Naive B cell (primary cell): ENCODE measurements around the gene SLC35F1. TPM values are rescaled to one million over a fixed set of nuclear protein-coding genes. Genes with fewer than 3 reads are reported as not detected.

Source experiments
- ATAC-seq, 2 donors: fragments of 150-1000 bp; cut with Tn5 transposase; 2 replicates each; pipeline ENCODE4 v1.10.0; 2021; ENCODE audit warnings: low read depth in 2 of 2, mild to moderate bottlenecking in 2 of 2, moderate library complexity in 2 of 2
- DNase-seq: peaks from one replicate; pipeline ENCODE4 v3.0.0; 2022
- H3K27ac Mint-ChIP-seq, 6 donors: one replicate each; pipeline ENCODE4 v1.8.0; 2020 to 2022; ENCODE audit warnings: mild to moderate bottlenecking in 6 of 6, mixed read lengths in 6 of 6, moderate library complexity in 5 of 6, inconsistent platforms in 2 of 6
- H3K27me3 Mint-ChIP-seq, 3 donors: one replicate each; pipeline ENCODE4 v1.8.0; 2021 to 2022; ENCODE audit warnings: mixed read lengths in 3 of 3, mild to moderate bottlenecking in 1 of 3
- H3K36me3 Mint-ChIP-seq, 2 donors: one replicate each; pipeline ENCODE4 v1.8.0; 2020 to 2022; ENCODE audit warnings: mixed read lengths in 2 of 2, inconsistent platforms in 1 of 2, mild to moderate bottlenecking in 1 of 2
- H3K4me1 Mint-ChIP-seq, 3 donors: one replicate each; pipeline ENCODE4 v1.8.0; 2020 to 2022; ENCODE audit warnings: mixed read lengths in 3 of 3, inconsistent platforms in 1 of 3, mild to moderate bottlenecking in 1 of 3, moderate library complexity in 1 of 3
- H3K4me3 Mint-ChIP-seq, 8 donors: one replicate each; pipeline ENCODE4 v1.8.0; 2020 to 2022; ENCODE audit warnings: mild to moderate bottlenecking in 8 of 8, mixed read lengths in 8 of 8, moderate library complexity in 8 of 8, inconsistent platforms in 2 of 8
- H3K9me3 Mint-ChIP-seq, 7 donors: one replicate each; pipeline ENCODE4 v1.8.0; 2020 to 2022; ENCODE audit warnings: mixed read lengths in 7 of 7, mild to moderate bottlenecking in 5 of 7, inconsistent platforms in 2 of 7, moderate library complexity in 1 of 7
- polyA plus RNA-seq, 6 donors: library from polyadenylated mRNA; unstranded; fragments of 300-500 nt; fragmentation: Illumina TruSeq; gene quantifications; one replicate each; pipeline ENCODE4 v1.2.3, GENCODE V29; 2021; ENCODE audit warnings: low read depth in 6 of 6

SLC35F1 gene
- polyA plus RNA-seq, 6 donors from 2014 or later, result not detected

GRCh38 chr6:118292558-118292957, 385.5 kb downstream of the SLC35F1 start:
- Mint-ChIP-seq H3K27ac (no peak overlapping the region), H3K9me3 (peaks cover 0 to 5% (median 3%) of the 10 kb centered on the region in 7 donors), H3K4me3 (no peak overlapping the region), H3K4me1 (no peaks in the 10 kb centered on the region), H3K27me3 (peaks cover 0 to 5% (median 0%) of the 10 kb centered on the region in 3 donors), H3K36me3 (no peaks in the 10 kb centered on the region)
- DNase-seq (no peak), ATAC-seq (no peak)

- H3K27ac Mint-ChIP-seq, result no peak overlapping the region
- no peak for DNase-seq
- H3K36me3 Mint-ChIP-seq, result no peaks in the 10 kb centered on the region
- peaks cover 0 to 3% (median 0%) of the 10 kb centered on the region in 7 donors for H3K9me3 Mint-ChIP-seq
- no peaks in the 10 kb centered on the region for H3K4me1 Mint-ChIP-seq
- H3K27me3 Mint-ChIP-seq, result peaks cover 0 to 6% (median 0%) of the 10 kb centered on the region in 3 donors
- H3K4me3 Mint-ChIP-seq, result no peak overlapping the region
- ATAC-seq, result no peak
Observed at GRCh38 chr6:118294906-118295305, 387.8 kb downstream of the SLC35F1 start.

- H3K4me1 Mint-ChIP-seq, result no peaks in the 10 kb centered on the region
- H3K27ac Mint-ChIP-seq, result no peak overlapping the region
- H3K4me3 Mint-ChIP-seq, result no peak overlapping the region
- DNase-seq (no peak), ATAC-seq (no peak)
- H3K27me3 Mint-ChIP-seq, result peaks cover 0 to 7% (median 0%) of the 10 kb centered on the region in 3 donors
- H3K9me3 Mint-ChIP-seq, result peaks cover 0 to 3% (median 0%) of the 10 kb centered on the region in 7 donors
- H3K36me3 Mint-ChIP-seq, result no peaks in the 10 kb centered on the region
Observed at GRCh38 chr6:118295336-118295735, 388.3 kb downstream of the SLC35F1 start.

- Mint-ChIP-seq H3K4me1 (no peaks in the 10 kb centered on the region), H3K27ac (no peak overlapping the region), H3K4me3 (no peak overlapping the region), H3K9me3 (peaks cover 0 to 3% (median 0%) of the 10 kb centered on the region in 7 donors), H3K36me3 (no peaks in the 10 kb centered on the region), H3K27me3 (peaks cover 0 to 7% (median 0%) of the 10 kb centered on the region in 3 donors)
- ATAC-seq (no peak), DNase-seq (no peak)
Observed at GRCh38 chr6:118296129-118296901, 389.3 kb downstream of the SLC35F1 start.

GRCh38 chr6:118297821-118298220, 390.8 kb downstream of the SLC35F1 start:
- DNase-seq (no peak), ATAC-seq (no peak)
- H3K4me3 Mint-ChIP-seq, result no peak overlapping the region
- no peaks in the 10 kb centered on the region for H3K4me1 Mint-ChIP-seq
- no peak overlapping the region for H3K27ac Mint-ChIP-seq
- peaks cover 0 to 7% (median 0%) of the 10 kb centered on the region in 3 donors for H3K27me3 Mint-ChIP-seq
- H3K36me3 Mint-ChIP-seq, result no peaks in the 10 kb centered on the region
- H3K9me3 Mint-ChIP-seq, result peaks cover 0 to 4% (median 0%) of the 10 kb centered on the region in 7 donors

GRCh38 chr6:118298476-118299427, 391.7 kb downstream of the SLC35F1 start:
- H3K4me3 Mint-ChIP-seq, result no peak overlapping the region
- DNase-seq, result no peak
- peaks cover 0 to 4% (median 0%) of the 10 kb centered on the region in 7 donors for H3K9me3 Mint-ChIP-seq
- no peak for ATAC-seq
- no peaks in the 10 kb centered on the region for H3K36me3 Mint-ChIP-seq
- no peak overlapping the region for H3K27ac Mint-ChIP-seq
- H3K27me3 Mint-ChIP-seq, result peaks cover 0 to 7% (median 0%) of the 10 kb centered on the region in 3 donors
- no peaks in the 10 kb centered on the region for H3K4me1 Mint-ChIP-seq

DNA sequence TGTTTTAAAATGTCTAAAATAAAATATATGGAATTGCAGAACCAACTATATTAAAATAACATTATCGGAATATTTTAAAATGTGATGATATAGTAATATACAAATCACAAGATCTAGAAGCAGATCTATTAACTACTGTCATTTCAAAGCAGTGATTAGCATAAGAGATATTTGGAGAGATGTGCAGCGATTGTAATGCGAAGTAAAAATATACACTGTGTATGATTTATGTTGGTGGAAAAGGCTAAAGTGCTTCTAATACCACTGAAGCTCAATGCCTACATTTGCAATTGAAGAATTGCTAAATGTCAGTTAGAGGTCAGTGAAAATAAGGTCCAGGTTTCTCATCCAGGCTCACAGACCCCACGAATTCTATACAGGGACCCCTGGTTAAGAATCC, 392.4 kb downstream of the SLC35F1 start:
- DNase-seq, result no peak
- H3K4me1 Mint-ChIP-seq, result no peaks in the 10 kb centered on the region
- ATAC-seq, result no peak
- no peak overlapping the region for H3K27ac Mint-ChIP-seq
- peaks cover 0 to 4% (median 0%) of the 10 kb centered on the region in 7 donors for H3K9me3 Mint-ChIP-seq
- H3K4me3 Mint-ChIP-seq, result no peak overlapping the region
- no peaks in the 10 kb centered on the region for H3K36me3 Mint-ChIP-seq
- peaks cover 0 to 7% (median 0%) of the 10 kb centered on the region in 3 donors for H3K27me3 Mint-ChIP-seq

GRCh38 chr6:118304321-118304720, 397.3 kb downstream of the SLC35F1 start:
- Mint-ChIP-seq H3K4me1 (no peaks in the 10 kb centered on the region), H3K27ac (no peak overlapping the region), H3K36me3 (no peaks in the 10 kb centered on the region), H3K9me3 (peaks cover 0 to 2% (median 0%) of the 10 kb centered on the region in 7 donors), H3K4me3 (no peak overlapping the region), H3K27me3 (peaks cover 0 to 7% (median 0%) of the 10 kb centered on the region in 3 donors)
- DNase-seq (no peak), ATAC-seq (no peak)

- H3K27me3 Mint-ChIP-seq, result no peaks in the 10 kb centered on the region
- ATAC-seq, result no peak
Observed at GRCh38 chr6:118305081-118305480, 398.0 kb downstream of the SLC35F1 start.

GRCh38 chr6:118306392-118307238, 399.6 kb downstream of the SLC35F1 start:
- H3K4me3 Mint-ChIP-seq, result no peak overlapping the region
- H3K9me3 Mint-ChIP-seq, result peaks cover 0 to 2% (median 0%) of the 10 kb centered on the region in 7 donors
- no peaks in the 10 kb centered on the region for H3K27me3 Mint-ChIP-seq
- ATAC-seq (no peak), DNase-seq (no peak)
- H3K27ac Mint-ChIP-seq, result no peak overlapping the region
- H3K4me1 Mint-ChIP-seq, result no peaks in the 10 kb centered on the region
- no peaks in the 10 kb centered on the region for H3K36me3 Mint-ChIP-seq

More at GRCh38 chr6:118305081-118305480, 398.0 kb downstream of the SLC35F1 start:
- Mint-ChIP-seq H3K4me1 (no peaks in the 10 kb centered on the region), H3K9me3 (peaks cover 0 to 2% (median 0%) of the 10 kb centered on the region in 7 donors), H3K4me3 (no peak overlapping the region), H3K36me3 (no peaks in the 10 kb centered on the region), H3K27ac (peak overlapping the region in 1 of 6 donors; percentile 2)
- DNase-seq, result no peak

DNA sequence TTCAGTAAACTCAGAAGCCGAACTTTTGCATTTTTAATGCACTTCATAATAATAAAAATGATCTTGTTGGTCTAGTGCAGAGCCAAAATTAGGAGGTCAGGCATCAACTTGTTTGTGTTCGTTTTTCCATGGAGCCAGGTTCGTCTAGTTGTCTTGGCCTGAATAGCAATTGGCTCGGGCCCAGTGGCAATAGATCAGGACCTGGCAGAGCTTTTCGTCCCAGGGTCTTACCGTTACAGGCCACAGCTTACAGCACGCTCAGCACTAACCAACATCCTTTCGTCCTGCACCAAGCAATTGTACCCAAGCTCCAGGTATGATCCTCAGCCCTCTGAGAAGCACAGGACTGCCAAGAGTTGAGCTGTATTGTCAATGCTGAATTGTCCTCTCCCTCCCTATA, 400.5 kb downstream of the SLC35F1 start:
- no peak for DNase-seq
- no peak overlapping the region for H3K27ac Mint-ChIP-seq
- H3K9me3 Mint-ChIP-seq, result peaks cover 0 to 2% (median 0%) of the 10 kb centered on the region in 7 donors
- no peaks in the 10 kb centered on the region for H3K27me3 Mint-ChIP-seq
- no peaks in the 10 kb centered on the region for H3K4me1 Mint-ChIP-seq
- no peaks in the 10 kb centered on the region for H3K36me3 Mint-ChIP-seq
- H3K4me3 Mint-ChIP-seq, result no peak overlapping the region
- ATAC-seq, result no peak

- H3K27me3 Mint-ChIP-seq, result no peaks in the 10 kb centered on the region
- no peaks in the 10 kb centered on the region for H3K9me3 Mint-ChIP-seq
- H3K36me3 Mint-ChIP-seq, result no peaks in the 10 kb centered on the region
- no peak overlapping the region for H3K27ac Mint-ChIP-seq
- DNase-seq (no peak), ATAC-seq (no peak)
- no peak overlapping the region for H3K4me3 Mint-ChIP-seq
- H3K4me1 Mint-ChIP-seq, result no peaks in the 10 kb centered on the region
Observed at GRCh38 chr6:118309337-118310093, 402.5 kb downstream of the SLC35F1 start.
